Fibroblast of gingiva (primary cell): ENCODE results near the gene CXCL9.
"Not testable (repeated sequence)": the region's sequence is repeated elsewhere in the genome, so short reads cannot be mapped to it uniquely, and the experiment has no call there.

ENCODE experiments used
- DNase-seq: peaks from one replicate; pipeline ENCODE4 v3.0.0-alpha.2; 2011; ENCODE audit warnings: low read depth

CXCL9 gene

GRCh38 chr4:76011700-76012387 is 4.5 kb upstream of the CXCL9 start:
- peak; percentile 73 for DNase-seq

GRCh38 chr4:76011018-76011670 is 3.8 kb upstream of the CXCL9 start:
- DNase-seq = no peak

GRCh38 chr4:76010576-76010975 is 3.3 kb upstream of the CXCL9 start:
- no peak for DNase-seq

GRCh38 chr4:76009311-76009710 is 2.0 kb upstream of the CXCL9 start:
- DNase-seq = no peak

- DNase-seq = no peak
Measured at GRCh38 chr4:76003620-76004019, 3.7 kb downstream of the CXCL9 start.

GRCh38 chr4:76003035-76003434 is 4.3 kb downstream of the CXCL9 start:
- no peak for DNase-seq

- DNase-seq = no peak
Measured at GRCh38 chr4:76002176-76002575, 5.1 kb downstream of the CXCL9 start.

- no peak for DNase-seq
Measured at GRCh38 chr4:76001700-76002099, 5.6 kb downstream of the CXCL9 start.

GRCh38 chr4:76000279-76000678 is 7.0 kb downstream of the CXCL9 start:
- DNase-seq = no peak

GRCh38 chr4:75998525-75999147 is 8.7 kb downstream of the CXCL9 start:
- not testable (repeated sequence) for DNase-seq

- DNase-seq = no peak
Measured at GRCh38 chr4:75997946-75998345, 9.4 kb downstream of the CXCL9 start.

GRCh38 chr4:75997081-75997480 is 10.2 kb downstream of the CXCL9 start:
- DNase-seq = no peak

GRCh38 chr4:75995727-75996126 is 11.6 kb downstream of the CXCL9 start:
- DNase-seq = peak; percentile 36

GRCh38 chr4:75992462-75992861 is 14.8 kb downstream of the CXCL9 start:
- DNase-seq = no peak

- no peak for DNase-seq
Measured at GRCh38 chr4:75989846-75990528, 17.3 kb downstream of the CXCL9 start.

- peak; percentile 40 for DNase-seq
Measured at GRCh38 chr4:75985116-75985515, 22.2 kb downstream of the CXCL9 start.

- no peak for DNase-seq
Measured at GRCh38 chr4:75980576-75980975, 26.7 kb downstream of the CXCL9 start.

- DNase-seq = no peak
Measured at GRCh38 chr4:75976177-75976576, 31.1 kb downstream of the CXCL9 start.

- DNase-seq = no peak
Measured at GRCh38 chr4:75973766-75974165, 33.5 kb downstream of the CXCL9 start.

GRCh38 chr4:75968084-75968483 is 39.2 kb downstream of the CXCL9 start:
- no peak for DNase-seq

GRCh38 chr4:75963558-75963957 is 43.8 kb downstream of the CXCL9 start:
- no peak for DNase-seq

GRCh38 chr4:75962072-75962471 is 45.2 kb downstream of the CXCL9 start:
- DNase-seq = not testable (repeated sequence)

- not testable (repeated sequence) for DNase-seq
Measured at GRCh38 chr4:75958546-75958945, 48.8 kb downstream of the CXCL9 start.
